ENCODE results near the gene GHRH.

- TF ChIP-seq CTCF (IDR thresholded peaks at IDR 0.05; ENCODE audit: poor library complexity) (no peak), EZH2 (IDR thresholded peaks at IDR 0.05; ENCODE audit: borderline replicate concordance) (no peak), EZH2phosphoT487 (IDR thresholded peaks at IDR 0.05; ENCODE audit: low read depth, severe bottlenecking, unreplicated experiment) (no peak)
These were observed 16.1 kb downstream of the GHRH start for GRCh38 chr20:37245216-37246150.

All from hepatocyte (in vitro differentiated cells).